WTC11 (cell line): ENCODE results near the gene FAR1. TPM values are rescaled to one million over a fixed set of nuclear protein-coding genes. Genes with fewer than 3 reads are reported as not detected.
"Not testable (repeated sequence)": the region's sequence is repeated elsewhere in the genome, so short reads cannot be mapped to it uniquely, and the experiment has no call there.

ENCODE experiments used
- ATAC-seq: fragments of 200-7000 bp; cut with Tn5 transposase; 2 replicates; pipeline ENCODE4 v1.10.0; 2021; ENCODE audit warnings: mild to moderate bottlenecking, moderate library complexity
- CTCF ChIA-PET: fragments of 300-600 bp; sonication (Branson Sonifier 250); formaldehyde crosslinking; loops from one replicate; lab custom pipeline; 2021; ENCODE audit warnings: antibody characterized with exemption; lab: Charles Lee
- POLR2A ChIA-PET: fragments of 350-600 bp; sonication (Branson Sonifier 250); formaldehyde crosslinking; loops from one replicate; lab custom pipeline; 2021; ENCODE audit warnings: antibody characterized with exemption; lab: Charles Lee
- DNase-seq: peaks from one replicate; pipeline ENCODE4 v3.0.0; 2021; ENCODE audit warnings: low spot score
- H3K27ac Mint-ChIP-seq: 2 replicates; pipeline ENCODE4 v1.8.0; 2021; ENCODE audit warnings: mixed read lengths
- H3K27me3 Mint-ChIP-seq: 2 replicates; pipeline ENCODE4 v1.8.0; 2021; ENCODE audit warnings: low read depth, mild to moderate bottlenecking, moderate library complexity, mixed read lengths
- H3K36me3 Mint-ChIP-seq: 2 replicates; pipeline ENCODE4 v1.8.0; 2021; ENCODE audit warnings: mixed read lengths
- H3K4me1 Mint-ChIP-seq: 2 replicates; pipeline ENCODE4 v1.8.0; 2022; ENCODE audit warnings: mixed read lengths
- H3K4me3 Mint-ChIP-seq: 2 replicates; pipeline ENCODE4 v1.8.0; 2021; ENCODE audit warnings: mild to moderate bottlenecking, moderate library complexity, mixed read lengths
- H3K9me3 Mint-ChIP-seq: 2 replicates; pipeline ENCODE4 v1.8.0; 2021; ENCODE audit warnings: mixed read lengths
- ATF6 ChIP-seq: sonication (generic); formaldehyde crosslinking; IDR thresholded peaks from 2 replicates; pipeline ENCODE4 v1.8.1; 2023; ENCODE audit warnings: mild to moderate bottlenecking, missing genetic modification reagents
- CBFB ChIP-seq: sonication (generic); formaldehyde crosslinking; IDR thresholded peaks from 2 replicates; pipeline ENCODE4 v1.8.1; 2022; ENCODE audit warnings: mild to moderate bottlenecking, low read depth, missing genetic modification reagents
- FOXJ3 ChIP-seq: sonication (generic); formaldehyde crosslinking; IDR thresholded peaks from 2 replicates; pipeline ENCODE4 v1.9.0; 2021; ENCODE audit warnings: missing genetic modification reagents, mild to moderate bottlenecking, borderline replicate concordance
- FOXP1 ChIP-seq: sonication (generic); formaldehyde crosslinking; IDR thresholded peaks from 2 replicates; pipeline ENCODE4 v1.8.0; 2022; ENCODE audit warnings: missing genetic modification reagents, mild to moderate bottlenecking, moderate library complexity, borderline replicate concordance
- KAT7 ChIP-seq: sonication (generic); formaldehyde crosslinking; IDR thresholded peaks from 2 replicates; pipeline ENCODE4 v1.8.1; 2023; ENCODE audit warnings: missing genetic modification reagents, mild to moderate bottlenecking, borderline replicate concordance
- OVOL2 ChIP-seq: fragments of 250-450 bp; sonication (Bioruptor Pico); IDR thresholded peaks from 2 replicates; pipeline ENCODE4 v1.9.0; 2021; ENCODE audit warnings: mild to moderate bottlenecking, borderline replicate concordance
- SMAD3 ChIP-seq: sonication (generic); formaldehyde crosslinking; IDR thresholded peaks from 2 replicates; pipeline ENCODE4 v1.8.0; 2022; ENCODE audit warnings: missing genetic modification reagents, mild to moderate bottlenecking, borderline replicate concordance
- ZBTB21 ChIP-seq: sonication (generic); formaldehyde crosslinking; IDR thresholded peaks from 2 replicates; pipeline ENCODE4 v1.8.1; 2023; ENCODE audit warnings: mild to moderate bottlenecking, missing genetic modification reagents, borderline replicate concordance
- ZMAT4 ChIP-seq: fragments of 250-450 bp; sonication (Bioruptor Pico); IDR thresholded peaks from 2 replicates; pipeline ENCODE4 v1.9.0; 2021; ENCODE audit warnings: mild to moderate bottlenecking
- ZNF121 ChIP-seq: sonication (generic); formaldehyde crosslinking; IDR thresholded peaks from 2 replicates; pipeline ENCODE4 v1.8.0; 2023; ENCODE audit warnings: missing genetic modification reagents
- ZNF138 ChIP-seq: sonication (generic); formaldehyde crosslinking; conservative IDR thresholded peaks from 2 replicates; pipeline ENCODE4 v1.8.1; 2022; ENCODE audit warnings: mild to moderate bottlenecking, moderate library complexity, missing genetic modification reagents
- ZNF232 ChIP-seq: sonication (generic); formaldehyde crosslinking; IDR thresholded peaks from 2 replicates; pipeline ENCODE4 v1.8.0; 2022; ENCODE audit warnings: mild to moderate bottlenecking, missing genetic modification reagents
- ZNF281 ChIP-seq: sonication (generic); formaldehyde crosslinking; IDR thresholded peaks from 2 replicates; pipeline ENCODE4 v1.8.0; 2023; ENCODE audit warnings: mild to moderate bottlenecking, missing genetic modification reagents
- total RNA-seq: library from RNA; stranded (reverse); gene quantifications from 3 replicates; pipeline ENCODE4 v1.2.3, GENCODE V29; 2021
- TF ChIP-seq, protein P1 (sequence below): sonication (generic); formaldehyde crosslinking; IDR thresholded peaks from 2 replicates; pipeline ENCODE4 v1.8.0; 2022; ENCODE audit warnings: missing genetic modification reagents
- TF ChIP-seq, protein P2 (sequence below): fragments of 250-450 bp; sonication (Bioruptor Pico); conservative IDR thresholded peaks from 2 replicates; pipeline ENCODE4 v1.9.0; 2021; ENCODE audit warnings: mild to moderate bottlenecking
- TF ChIP-seq, protein P3 (sequence below): sonication (generic); formaldehyde crosslinking; IDR thresholded peaks from 2 replicates; pipeline ENCODE4 v1.8.1; 2022; ENCODE audit warnings: mild to moderate bottlenecking, moderate library complexity, missing genetic modification reagents

Gene FAR1
- total RNA-seq, 1 experiment from 2014 or later = 63.9 TPM

GRCh38 chr11:13649619-13650018 lies 18.8 kb upstream of the FAR1 start (continued):
- TF ChIP-seq ZNF232 (no peak), ZNF121 (CRISPR knock-in tag) (no peak), CBFB (CRISPR knock-in tag) (no peak), KAT7 (CRISPR knock-in tag) (no peak)
- TF ChIP-seq, protein P1, sequence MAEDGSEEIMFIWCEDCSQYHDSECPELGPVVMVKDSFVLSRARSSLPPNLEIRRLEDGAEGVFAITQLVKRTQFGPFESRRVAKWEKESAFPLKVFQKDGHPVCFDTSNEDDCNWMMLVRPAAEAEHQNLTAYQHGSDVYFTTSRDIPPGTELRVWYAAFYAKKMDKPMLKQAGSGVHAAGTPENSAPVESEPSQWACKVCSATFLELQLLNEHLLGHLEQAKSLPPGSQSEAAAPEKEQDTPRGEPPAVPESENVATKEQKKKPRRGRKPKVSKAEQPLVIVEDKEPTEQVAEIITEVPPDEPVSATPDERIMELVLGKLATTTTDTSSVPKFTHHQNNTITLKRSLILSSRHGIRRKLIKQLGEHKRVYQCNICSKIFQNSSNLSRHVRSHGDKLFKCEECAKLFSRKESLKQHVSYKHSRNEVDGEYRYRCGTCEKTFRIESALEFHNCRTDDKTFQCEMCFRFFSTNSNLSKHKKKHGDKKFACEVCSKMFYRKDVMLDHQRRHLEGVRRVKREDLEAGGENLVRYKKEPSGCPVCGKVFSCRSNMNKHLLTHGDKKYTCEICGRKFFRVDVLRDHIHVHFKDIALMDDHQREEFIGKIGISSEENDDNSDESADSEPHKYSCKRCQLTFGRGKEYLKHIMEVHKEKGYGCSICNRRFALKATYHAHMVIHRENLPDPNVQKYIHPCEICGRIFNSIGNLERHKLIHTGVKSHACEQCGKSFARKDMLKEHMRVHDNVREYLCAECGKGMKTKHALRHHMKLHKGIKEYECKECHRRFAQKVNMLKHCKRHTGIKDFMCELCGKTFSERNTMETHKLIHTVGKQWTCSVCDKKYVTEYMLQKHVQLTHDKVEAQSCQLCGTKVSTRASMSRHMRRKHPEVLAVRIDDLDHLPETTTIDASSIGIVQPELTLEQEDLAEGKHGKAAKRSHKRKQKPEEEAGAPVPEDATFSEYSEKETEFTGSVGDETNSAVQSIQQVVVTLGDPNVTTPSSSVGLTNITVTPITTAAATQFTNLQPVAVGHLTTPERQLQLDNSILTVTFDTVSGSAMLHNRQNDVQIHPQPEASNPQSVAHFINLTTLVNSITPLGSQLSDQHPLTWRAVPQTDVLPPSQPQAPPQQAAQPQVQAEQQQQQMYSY (CRISPR knock-in tag) = no peak
- TF ChIP-seq, all 79 proteins: peak for 0

- H3K4me3 Mint-ChIP-seq, H3K4me1 Mint-ChIP-seq, H3K27me3 Mint-ChIP-seq, H3K27ac Mint-ChIP-seq, DNase-seq, H3K36me3 Mint-ChIP-seq, CTCF ChIA-PET, POLR2A ChIA-PET: not testable (repeated sequence)
- peak; percentile 43; the same call in 1 of the 2 replicates for ATAC-seq
- peaks cover 21% of the 10 kb centered on the region for H3K9me3 Mint-ChIP-seq
These were observed 17.0 kb upstream of the FAR1 start for GRCh38 chr11:13651515-13651914.

DNA sequence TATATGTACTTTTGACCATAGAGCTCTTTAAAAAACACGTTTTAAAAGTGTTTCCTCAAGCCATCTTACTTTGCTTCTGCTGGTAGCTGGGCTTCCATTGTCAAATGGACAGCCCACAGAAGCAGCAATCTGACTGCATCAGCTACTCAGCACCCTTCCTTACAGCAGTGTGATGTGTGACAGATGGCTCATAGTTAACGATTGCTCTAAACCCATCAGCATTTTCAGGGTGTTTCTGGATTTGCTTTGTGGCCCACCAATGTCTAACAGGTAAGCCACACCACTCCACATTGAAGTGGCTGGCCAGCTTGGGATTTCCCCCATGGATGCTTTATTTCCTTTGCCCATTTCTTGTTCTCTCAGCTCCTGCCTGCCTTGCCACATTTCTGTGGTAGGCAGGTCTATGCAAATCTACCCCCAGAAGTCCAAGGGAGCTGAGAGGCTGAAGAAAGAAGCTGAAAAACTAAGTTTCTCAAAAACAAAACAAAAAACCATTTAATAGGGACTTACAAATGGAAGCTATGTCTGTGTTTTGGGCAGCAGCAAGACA lies 7.3 kb upstream of the FAR1 start:
- Mint-ChIP-seq H3K4me3 (no peak overlapping the region), H3K36me3 (peaks cover 24% of the 10 kb centered on the region), H3K9me3 (peaks cover 53% of the 10 kb centered on the region), H3K27me3 (peaks cover 14% of the 10 kb centered on the region), H3K27ac (no peak overlapping the region), H3K4me1 (no peaks in the 10 kb centered on the region)
- ChIA-PET POLR2A (no interaction called here), CTCF (no interaction called here)
- TF ChIP-seq OVOL2 = no peak
- TF ChIP-seq, protein P2, sequence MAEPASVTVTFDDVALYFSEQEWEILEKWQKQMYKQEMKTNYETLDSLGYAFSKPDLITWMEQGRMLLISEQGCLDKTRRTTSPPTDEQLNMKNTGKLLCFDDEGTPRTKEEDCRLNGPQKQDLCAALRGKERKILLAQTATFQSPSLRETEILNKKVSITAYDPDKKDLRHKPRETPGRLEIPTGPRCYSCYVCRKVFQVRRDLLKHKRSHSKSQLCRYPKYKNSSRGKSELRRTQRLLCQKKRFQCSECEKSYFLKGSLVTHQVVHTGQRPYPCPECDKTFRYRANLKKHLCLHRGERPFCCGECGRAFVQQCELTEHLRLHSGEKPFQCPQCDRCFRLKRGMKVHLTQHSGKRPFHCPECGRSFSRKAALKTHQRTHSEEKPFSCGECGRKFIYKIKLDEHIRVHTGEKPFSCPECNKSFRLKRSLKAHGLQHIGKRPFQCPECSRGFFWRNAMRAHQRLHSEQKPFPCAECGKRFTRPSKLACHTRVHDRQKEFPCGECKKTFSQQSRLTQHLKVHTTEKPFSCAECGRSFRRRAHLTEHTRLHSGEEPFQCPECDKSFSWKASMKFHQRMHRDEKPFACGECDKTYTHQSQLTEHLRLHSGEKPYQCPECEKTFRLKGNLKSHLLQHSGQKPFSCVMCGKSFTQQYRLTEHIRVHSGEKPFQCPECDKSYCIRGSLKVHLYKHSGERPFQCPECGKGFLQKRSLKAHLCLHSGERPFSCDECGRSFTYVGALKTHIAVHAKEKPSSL (CRISPR knock-in tag) = no peak
- TF ChIP-seq, protein P3, sequence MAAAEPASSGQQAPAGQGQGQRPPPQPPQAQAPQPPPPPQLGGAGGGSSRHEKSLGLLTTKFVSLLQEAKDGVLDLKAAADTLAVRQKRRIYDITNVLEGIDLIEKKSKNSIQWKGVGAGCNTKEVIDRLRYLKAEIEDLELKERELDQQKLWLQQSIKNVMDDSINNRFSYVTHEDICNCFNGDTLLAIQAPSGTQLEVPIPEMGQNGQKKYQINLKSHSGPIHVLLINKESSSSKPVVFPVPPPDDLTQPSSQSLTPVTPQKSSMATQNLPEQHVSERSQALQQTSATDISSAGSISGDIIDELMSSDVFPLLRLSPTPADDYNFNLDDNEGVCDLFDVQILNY (CRISPR knock-in tag) = no peak
- no peak for DNase-seq
- no peak for ATAC-seq

- no peak for ATAC-seq
- Mint-ChIP-seq H3K36me3 (peaks cover 15% of the 10 kb centered on the region), H3K4me1 (peaks cover 7% of the 10 kb centered on the region; the same call in 1 of the 2 replicates), H3K4me3 (no peak overlapping the region), H3K27ac (no peak overlapping the region), H3K9me3 (peaks cover 28% of the 10 kb centered on the region), H3K27me3 (peaks cover 8% of the 10 kb centered on the region; the same call in 1 of the 2 replicates)
- CTCF ChIA-PET = no interaction called here
- POLR2A ChIA-PET = no interaction called here
- no peak for DNase-seq
- TF ChIP-seq ZNF281 (CRISPR knock-in tag) (no peak), FOXP1 (CRISPR knock-in tag) (no peak), OVOL2 (no peak), FOXJ3 (CRISPR knock-in tag) (no peak), ZMAT4 (CRISPR knock-in tag) (no peak), ZBTB21 (no peak), ATF6 (CRISPR knock-in tag) (no peak), SMAD3 (CRISPR knock-in tag) (no peak), ZNF138 (CRISPR knock-in tag) (no peak)
- TF ChIP-seq, protein P3 (CRISPR knock-in tag) = no peak
These were observed 4.8 kb upstream of the FAR1 start for GRCh38 chr11:13663631-13664071.
